NCI-H146 treated with DMSO at 0.1 percent for 48 hours (cell line): Measurements from ENCODE around the gene FXYD6.

Experiments used
- DNase-seq: peaks from one replicate; lab custom pipeline; 2025; ENCODE audit not compliant: unreplicated experiment; lab: John Stamatoyannopoulos, UW

FXYD6 gene

DNA sequence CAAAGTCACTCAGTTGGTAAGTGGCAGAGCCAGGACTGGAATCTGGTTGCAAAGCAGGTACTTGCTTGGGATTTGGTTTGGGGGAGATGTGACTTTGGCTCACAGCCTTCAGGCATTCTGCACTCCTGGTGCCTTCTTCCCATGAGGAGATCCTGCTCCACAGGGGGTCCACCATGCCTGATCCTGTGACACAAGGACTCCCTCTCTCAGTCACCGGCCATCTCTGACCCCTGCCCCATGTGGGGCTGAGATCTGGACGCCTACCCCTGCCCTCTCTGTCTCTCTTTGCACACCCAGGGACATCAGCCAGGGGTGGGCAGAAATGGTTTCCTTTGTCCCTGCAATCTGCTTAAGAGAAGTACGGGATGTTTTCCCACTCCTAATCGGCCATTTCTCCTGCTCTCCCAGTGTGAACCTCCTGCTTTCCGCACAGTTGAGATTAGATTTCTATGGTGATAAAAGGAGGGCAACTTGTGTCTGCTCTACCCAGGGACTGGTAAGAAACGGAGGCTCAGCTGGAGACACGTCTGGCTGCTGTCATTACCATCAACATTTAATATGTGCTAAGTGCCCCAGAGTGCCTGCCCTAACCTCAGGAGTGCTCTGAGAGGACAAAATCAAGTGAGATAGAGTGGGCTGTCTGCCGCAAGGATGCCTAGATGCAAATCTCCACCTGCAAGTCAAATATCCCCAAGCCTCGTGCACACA is 11.1 kb upstream of the FXYD6 start:
- peak; percentile 26 for DNase-seq

DNA sequence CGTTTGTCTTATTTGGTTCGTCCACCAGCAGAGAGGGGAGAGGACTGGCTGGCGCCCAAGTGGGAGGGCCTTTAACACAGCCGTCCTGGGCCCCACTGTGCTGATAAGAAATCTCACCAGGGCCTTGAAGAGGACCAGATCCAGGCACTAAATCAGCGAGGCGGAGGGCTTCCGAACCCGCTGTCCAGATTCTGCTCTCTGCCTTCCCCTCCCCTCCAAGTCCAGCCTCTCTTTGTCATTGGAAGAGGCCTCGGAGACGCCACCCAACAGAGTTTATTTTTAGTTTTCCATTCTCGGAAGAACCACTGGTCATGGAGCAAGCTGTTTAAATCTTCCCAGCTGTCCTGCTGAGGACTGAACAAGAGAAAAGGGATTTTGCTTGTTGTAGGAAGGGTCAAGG is 9.3 kb upstream of the FXYD6 start:
- no peak for DNase-seq

DNA sequence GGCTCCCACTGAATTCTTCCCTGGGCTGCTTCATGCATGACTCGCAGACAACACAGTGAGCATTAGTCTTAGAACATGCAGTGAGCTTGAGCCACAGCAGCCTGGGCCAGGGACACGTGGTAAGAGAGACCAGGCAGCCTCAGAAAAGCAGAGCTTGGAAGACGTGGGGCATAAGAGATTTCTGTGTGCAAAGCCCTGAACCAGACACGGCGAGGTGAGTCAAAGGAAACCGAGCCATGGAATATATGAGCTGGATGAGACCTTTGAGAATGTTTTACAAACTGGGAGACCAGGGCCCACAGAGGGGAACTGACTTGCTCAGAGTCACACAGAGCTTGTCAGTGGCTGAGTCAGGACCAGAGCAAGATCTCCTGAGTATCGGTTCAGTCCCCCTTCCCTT is 8.5 kb upstream of the FXYD6 start:
- DNase-seq = no peak

DNA sequence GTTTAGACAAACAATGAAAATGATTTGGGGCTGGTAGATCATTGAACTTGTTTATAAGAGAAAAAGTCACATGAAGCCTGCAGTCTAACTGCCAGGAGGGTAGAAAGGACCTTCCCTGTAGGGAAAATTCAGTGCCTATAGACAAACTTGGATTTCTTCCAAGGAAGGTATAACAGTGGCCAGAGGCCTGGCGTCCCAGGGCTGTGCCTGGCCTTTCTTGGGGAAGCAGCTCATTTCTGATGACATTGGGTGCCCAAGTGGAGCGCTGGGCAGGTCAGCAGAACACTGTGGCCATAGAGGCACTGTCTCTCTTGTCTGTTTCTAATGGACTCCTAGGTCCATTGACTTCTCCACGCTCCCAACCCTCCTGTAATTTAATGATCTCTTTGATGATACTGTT is 6.6 kb upstream of the FXYD6 start:
- DNase-seq = no peak

DNA sequence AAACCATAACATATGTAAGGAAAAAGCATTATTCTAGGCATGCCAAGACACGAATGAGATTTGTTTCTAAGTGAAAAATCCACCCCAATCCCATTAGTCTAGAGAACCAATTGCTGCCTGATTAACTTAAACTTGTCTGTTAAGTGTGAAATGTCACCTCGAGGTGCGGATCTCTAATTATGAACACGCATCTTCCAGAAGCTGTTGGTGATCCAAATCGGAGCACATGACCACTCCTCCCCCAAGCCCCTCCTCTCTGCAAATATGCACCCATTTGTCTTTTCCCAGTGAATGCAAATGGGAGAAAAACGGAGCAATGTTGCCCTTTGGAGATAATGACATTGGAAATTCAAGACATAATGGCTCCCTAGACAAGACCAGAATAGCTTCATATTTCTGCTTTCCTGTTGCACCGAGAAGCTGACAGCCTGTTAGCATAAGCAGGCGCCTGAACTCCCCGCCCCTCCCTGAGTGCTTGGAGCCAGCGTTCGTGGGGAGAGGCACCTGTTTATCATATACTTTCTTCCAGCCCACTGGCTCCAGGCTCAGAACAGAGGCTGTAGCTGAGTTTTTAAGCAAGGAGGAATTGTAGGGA is 6.0 kb upstream of the FXYD6 start:
- DNase-seq = no peak

DNA sequence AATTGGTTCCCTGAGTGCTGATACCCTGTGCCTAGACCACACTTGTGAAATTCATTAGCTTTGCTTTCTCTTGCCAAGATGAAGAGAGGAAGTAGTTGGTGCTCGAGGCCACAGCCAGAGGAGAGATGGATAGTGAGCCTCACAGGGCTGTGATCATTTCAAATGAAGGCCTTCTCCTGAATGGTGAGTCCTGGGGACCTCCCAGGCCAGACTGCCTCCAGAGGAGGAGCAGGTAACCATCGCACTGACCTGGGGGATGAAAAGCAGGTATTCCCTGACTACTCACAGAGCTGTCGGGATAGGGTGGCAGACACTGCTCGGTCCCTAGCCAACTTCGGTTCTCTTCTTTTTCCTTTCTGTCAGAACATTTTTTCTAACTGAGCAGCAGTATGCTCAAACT is 4.8 kb upstream of the FXYD6 start:
- no peak for DNase-seq

DNA sequence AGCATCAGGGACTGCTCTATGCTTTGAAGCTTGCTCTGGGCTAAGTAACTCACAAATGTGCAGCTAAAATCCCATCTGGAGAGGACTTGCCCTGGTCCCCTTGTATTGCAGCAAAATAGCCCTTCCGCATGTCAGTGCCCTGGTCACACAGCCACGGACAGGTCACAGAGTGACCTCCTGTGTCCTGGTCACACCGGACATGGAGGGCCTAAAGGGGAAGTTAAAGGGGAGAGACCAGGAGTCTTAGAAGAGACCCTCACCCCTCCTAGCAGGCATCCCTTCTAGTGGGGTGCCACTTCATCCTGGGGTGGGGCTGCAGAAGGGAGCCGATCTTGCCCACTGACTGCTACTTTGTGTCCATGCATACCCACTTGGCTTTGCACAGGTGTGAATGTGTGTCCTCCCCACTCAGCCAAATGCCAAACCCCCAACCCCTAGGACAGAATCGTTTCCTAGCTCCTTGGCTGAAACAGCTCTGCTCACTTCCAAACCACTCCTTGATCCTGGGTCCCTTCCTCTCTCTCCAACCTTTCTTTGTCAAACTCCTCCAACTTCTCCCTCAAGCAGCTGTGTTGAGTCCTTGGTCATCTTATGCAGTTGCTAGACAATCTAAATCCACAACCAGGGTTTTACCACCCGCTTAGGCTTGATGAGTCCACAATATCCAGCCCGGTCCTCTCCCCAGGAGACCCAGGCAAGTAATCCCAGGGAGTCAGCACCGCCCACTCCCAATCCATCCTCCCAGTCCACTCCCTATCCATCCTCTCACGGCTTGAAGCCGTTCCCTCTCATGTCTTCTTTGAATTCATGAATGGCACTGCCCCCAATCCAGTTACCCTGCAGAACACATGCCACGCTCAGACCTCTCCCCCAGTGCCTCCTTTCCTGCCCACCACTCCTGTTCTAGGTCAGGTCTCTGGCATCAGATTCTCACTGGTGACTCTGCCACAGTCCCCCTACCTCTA is 3.3 kb upstream of the FXYD6 start:
- no peak for DNase-seq

DNA sequence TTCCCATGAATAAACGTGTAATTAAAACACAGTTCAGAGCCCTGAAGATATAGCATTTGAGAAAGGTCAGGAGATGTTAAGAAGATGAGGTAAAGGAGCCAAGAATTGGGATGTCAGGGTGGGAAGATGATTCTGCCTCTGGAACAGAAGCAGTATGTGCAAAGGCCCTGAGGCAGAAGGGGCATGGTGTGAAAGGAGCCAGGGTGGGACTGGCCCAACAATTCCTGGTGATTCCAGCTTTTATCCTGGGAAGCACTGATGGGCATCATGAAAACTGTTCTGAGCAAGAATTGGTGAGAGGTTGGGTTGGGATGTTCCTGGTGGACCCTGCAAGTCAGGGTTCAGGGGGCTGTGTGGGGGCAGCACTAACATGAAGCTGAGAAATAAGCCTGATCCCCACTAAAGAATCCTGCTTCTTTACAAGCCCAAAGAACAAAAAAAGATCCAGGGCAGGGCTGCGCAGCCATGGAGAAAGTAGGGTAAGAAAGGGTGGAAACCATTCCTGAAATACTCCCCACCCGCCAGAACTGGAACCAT is 2.5 kb upstream of the FXYD6 start:
- no peak for DNase-seq

DNA sequence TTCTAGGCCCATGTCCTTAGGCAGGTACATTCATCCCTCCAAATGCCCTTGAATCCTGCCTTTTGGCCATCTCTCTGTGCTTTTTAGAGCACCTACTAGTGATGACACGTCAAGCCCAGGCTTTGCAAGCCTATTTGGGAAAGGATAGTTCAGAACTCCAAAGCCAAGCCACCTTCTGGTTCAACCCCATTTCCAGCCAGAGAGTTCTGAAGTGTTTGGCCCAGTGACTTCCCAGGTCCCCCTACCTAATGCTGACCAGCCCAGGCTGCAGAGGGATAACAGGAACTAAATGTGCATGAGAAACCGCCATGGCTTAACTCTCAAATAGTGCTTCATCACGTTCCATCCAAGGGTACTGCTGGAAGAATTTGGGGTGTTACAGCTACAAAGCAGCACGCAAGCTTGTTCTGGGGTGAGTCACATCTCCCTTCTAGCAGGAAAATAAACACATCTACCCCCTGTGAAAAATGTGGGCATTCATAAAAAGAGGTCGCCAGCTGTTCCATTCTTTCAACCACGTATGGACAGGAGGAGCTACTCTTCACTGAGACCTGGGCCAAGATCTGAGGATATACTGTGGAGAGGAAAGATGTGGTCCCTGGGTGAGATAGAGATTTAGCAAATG is 2.0 kb upstream of the FXYD6 start:
- DNase-seq = no peak

DNA sequence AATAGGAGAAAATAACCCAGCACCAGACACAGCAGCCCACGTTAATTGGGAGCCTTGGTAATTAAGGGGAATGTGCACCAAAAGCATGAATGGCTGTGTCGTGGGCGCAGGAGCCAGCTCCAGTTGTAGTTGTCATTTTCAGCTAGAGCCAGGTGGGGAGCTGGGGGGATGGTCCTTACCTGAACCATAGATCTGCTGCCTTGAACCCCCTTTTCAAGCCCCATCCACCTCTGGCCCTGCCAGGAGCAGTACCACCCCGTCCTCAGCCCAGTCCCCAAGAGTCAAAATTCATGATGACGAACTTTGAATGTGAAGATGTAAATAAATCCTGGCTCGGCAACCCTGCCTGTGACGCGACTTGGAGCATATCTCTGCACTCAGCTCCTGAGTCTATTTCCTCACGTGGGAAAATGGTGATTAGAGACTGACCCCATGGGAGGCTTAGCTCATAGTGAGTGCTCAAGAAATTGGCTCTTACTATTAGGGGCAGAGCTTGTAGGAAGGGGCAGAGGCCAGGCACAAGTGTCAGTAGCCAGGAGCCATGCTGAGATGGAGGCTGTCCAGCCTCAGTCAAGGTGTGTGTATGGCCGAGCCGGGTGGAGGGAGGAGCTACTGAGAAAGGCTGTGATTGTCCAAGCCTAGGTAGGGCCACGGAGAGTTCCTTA is 794 bp upstream of the FXYD6 start:
- peak; percentile 25 for DNase-seq

DNA sequence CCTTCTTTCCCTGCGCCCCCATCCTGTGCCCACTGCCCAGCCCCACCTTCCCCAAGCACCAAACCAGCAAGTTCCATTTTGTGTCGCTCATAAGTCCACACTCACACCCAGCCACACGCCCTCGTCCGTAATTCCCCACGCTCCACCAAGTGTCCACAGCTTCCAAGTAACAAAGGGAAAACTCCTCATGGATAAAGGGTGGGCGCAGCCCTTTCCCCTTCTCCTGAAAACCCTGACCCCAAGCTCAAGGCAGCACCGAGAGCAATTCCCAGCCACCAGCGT is 458 bp downstream of the FXYD6 start:
- no peak for DNase-seq

DNA sequence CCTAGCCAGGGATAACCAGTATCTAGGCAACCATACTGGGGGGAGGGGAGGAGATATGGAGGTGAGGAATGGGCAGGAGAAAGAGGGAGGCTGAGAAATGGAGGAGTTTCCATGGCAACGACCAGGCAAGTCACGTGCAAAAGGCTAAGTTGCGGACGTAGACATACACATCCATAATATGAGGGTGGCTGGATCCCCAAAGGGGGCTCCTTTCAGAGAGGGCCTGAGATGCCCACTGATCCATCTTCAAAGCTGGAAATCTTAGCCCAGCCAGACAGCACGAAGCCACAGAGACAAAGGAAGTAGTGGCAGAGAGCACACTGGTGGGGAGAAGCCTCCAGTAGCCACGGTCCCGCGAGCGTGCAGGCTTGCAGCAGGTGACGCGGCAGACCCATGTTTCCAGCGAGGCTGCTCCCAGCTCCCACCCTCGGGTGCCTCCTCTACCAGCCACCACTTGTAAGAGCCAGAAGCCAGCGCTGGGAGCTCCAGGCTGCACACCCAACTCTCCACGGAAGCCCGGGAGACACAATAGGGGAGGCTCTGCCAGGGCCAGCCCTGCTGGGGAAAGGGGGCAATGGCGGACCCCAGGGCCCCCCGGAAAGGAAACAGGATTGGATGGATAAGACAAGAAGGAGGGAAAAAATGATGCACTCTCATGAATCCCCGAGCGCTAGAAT is 938 bp downstream of the FXYD6 start:
- peak; percentile 32 for DNase-seq

DNA sequence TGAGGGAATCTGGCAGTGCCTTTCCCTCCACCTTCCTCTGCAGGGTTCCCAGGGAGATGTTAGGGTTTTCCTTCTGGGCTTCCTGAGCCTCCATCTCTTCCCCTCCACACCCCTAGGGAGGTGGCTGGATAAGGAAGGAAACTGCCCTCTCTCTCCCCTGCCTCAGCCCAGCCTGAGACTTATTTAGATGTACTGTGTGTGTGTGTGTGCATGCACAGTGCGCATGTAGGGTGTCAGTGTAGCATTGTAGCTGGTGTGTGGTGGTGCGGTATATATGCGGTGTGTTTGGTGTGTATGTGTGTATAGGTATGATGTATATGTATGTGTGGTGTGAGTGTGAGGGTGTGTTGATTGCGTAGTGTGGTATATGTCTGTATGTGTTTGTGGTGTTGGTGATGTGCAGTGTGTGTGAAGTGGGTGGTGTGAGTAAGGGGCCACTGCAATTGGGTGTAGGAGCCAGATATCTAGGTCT is 1.5 kb downstream of the FXYD6 start:
- no peak for DNase-seq

DNA sequence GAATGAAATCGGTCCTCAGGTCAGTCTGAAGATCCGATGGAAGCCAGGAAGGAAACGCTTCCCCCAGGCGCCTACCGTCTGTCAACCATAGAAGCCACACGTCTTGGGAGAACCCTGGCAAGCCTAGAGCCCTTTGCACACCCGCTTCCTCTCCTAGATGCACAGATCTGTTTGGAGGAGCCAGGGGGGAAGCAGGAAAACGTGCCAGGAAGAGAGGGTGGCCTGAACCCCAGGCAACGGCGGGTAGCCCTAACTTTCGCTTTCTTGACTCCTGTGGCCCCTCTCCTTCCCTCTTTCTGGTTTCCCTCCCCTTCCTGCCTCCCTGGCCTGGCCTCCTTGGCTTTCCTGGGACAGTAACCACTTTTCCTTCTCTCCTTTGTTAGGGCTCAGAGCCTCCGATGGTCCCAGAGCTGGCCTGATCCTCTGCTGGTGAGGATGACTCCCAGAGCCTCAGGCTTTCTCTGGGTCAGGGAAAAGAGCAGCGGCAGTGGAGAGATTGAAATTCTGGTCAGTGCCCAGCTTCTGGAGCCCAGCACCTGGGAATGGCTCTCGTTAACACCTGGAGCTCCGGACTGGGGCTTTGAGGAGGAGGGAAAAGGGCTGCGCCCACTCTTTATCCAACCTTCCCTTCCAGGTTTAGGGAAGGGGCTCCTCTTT is 2.1 kb downstream of the FXYD6 start:
- peak; percentile 10 for DNase-seq

DNA sequence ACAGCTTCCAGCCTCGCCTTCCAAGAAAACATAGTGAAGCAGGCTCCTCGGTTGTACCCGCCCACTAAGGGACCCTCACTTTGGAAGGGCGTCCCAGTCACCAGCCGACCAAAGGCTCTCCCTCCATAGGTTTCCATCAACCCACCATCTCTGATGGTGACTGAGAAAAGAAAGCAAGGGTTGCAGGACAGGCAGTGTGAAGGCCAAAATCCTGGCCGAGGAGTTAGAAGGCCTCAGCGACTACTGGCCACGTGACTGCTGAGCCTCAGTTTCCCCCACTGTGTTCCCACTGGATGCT is 2.7 kb downstream of the FXYD6 start:
- no peak for DNase-seq

DNA sequence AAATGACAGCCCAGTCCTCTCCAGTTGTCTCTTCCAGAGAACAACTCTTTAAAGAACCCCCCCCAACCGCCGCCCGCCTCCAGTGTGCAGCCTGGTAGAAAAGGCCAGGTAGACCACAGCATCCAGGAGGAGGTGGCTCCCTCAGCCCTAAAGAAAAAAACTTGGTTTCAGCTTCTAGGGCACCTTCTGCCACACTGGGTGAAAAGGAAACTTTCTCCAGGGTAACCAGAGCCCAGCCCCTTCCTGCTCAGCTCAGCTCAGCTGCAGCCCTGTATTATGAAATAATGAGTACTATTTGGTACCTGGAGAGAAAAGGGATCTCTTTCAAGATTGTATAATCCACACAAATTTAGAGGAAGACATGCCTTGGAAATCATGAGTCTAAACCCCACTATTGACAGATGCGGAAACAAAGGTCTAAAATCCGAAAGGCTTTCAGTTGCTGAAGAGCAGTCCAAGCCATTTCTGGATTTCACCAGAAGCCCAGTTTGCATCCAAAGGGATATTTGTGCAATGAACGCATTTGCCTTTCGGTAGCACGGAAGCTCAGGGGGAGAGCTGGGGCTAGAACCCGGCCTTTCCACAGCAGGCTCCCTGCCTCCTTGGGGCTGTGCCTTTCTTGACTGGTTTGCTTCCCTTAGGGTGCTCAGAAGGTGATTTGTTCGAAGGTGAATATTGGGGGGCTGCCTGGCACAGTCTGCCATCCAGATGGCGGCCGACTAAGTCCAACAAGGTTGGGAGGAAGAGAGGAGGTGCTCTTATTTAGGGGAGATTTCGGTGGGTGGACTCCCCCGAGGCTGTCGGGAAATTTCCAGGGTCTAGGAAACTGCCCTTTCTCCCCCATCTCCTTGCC is 3.3 kb downstream of the FXYD6 start:
- no peak for DNase-seq

DNA sequence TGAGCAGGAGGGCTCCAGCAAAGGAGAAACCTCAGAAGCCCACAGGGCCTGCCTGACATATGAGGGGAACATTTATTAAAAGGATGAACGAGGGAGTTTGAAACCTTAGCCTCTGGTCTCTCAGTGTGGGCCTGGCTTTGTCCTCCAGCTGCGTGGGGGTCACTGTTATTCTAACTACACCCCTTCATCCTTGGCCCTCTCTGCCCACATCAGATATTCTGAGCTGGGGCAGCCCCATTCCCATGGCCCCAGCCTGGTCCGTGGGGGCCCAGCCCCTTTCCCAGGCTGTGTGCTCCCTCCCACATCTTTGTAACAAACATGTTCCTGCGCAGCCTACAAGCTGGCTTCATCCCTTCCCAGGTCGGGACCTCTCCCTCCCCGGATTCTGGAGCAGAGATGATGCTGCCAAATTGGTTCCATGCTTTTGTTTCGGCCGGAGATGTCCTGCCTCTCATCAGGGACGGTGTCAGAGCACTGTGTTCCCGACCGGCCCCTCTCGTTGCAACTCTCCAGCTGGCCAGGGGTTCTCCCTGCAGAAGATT is 4.0 kb downstream of the FXYD6 start:
- no peak for DNase-seq

DNA sequence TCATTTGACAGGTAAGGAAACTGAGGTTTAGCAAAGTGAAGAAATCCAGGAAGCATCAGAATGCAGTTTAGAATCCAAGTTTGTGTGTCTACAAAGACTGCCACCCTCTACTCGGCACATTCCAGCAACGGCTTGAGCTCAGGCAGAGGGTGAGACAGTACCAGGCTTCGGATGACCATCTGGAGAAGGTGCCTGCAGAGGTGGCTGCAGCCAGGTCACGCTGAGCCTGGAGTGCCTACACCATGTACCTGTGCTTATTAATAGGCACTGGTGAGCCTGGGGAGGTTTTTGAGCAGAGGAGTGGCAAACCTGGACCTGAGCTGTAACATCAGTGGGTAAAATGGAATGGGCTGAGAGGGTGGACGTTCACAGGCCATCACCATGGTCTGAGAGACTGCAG is 4.7 kb downstream of the FXYD6 start:
- no peak for DNase-seq

DNA sequence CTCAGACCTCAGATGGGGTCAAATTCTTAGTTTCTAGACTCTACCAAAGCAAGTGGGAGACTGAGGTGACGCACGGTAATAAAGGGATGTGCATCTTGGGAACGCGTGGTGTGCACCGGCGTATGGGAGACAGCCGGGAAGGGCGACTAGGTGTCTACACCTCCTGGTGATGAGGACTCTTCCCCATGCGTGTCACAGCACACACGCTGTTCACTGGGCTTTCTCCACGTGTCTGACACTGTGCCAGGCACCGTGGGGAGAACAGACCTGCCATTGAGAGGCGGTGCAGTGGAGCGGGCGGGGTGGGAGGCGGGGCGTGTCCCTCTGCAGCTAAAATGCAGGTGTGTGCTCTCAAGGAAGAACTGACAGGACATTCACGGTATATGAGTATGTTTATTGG is 5.3 kb downstream of the FXYD6 start:
- no peak for DNase-seq
